ENCODE data around the gene RASEF. TPM values are rescaled to one million over a fixed set of nuclear protein-coding genes. Genes with fewer than 3 reads are reported as not detected.

Gene RASEF
- total RNA-seq, 2 donors from 2014 or later, result 36.4 to 125 TPM

- no peaks in the 10 kb centered on the region for H3K36me3 ChIP-seq
- TF ChIP-seq, protein P1, sequence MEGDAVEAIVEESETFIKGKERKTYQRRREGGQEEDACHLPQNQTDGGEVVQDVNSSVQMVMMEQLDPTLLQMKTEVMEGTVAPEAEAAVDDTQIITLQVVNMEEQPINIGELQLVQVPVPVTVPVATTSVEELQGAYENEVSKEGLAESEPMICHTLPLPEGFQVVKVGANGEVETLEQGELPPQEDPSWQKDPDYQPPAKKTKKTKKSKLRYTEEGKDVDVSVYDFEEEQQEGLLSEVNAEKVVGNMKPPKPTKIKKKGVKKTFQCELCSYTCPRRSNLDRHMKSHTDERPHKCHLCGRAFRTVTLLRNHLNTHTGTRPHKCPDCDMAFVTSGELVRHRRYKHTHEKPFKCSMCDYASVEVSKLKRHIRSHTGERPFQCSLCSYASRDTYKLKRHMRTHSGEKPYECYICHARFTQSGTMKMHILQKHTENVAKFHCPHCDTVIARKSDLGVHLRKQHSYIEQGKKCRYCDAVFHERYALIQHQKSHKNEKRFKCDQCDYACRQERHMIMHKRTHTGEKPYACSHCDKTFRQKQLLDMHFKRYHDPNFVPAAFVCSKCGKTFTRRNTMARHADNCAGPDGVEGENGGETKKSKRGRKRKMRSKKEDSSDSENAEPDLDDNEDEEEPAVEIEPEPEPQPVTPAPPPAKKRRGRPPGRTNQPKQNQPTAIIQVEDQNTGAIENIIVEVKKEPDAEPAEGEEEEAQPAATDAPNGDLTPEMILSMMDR (IDR thresholded peaks at IDR 0.05), result no peak
- TF ChIP-seq POLR2AphosphoS5 (IDR thresholded peaks at IDR 0.05) (no peak), POLR2A (IDR thresholded peaks at IDR 0.05) (no peak)
- H3K9me3 ChIP-seq, result no peaks in the 10 kb centered on the region
- no peak for DNase-seq (ENCODE audit: low spot score)
- H3K27ac ChIP-seq, result no peak overlapping the region
- WGBS, result 93% methylated on average over 9 of the region's 9 CpGs
- no peaks in the 10 kb centered on the region for H3K4me1 ChIP-seq (replicated peaks)
- no peaks in the 10 kb centered on the region for H3K27me3 ChIP-seq (replicated peaks; ENCODE audit: insufficient read depth)
- intact Hi-C loops (cut with DNase I), result no loop called here
- no peak overlapping the region for H3K4me3 ChIP-seq
Observed at GRCh38 chr9:82988488-82988887, 74.5 kb downstream of the RASEF start.

DNA sequence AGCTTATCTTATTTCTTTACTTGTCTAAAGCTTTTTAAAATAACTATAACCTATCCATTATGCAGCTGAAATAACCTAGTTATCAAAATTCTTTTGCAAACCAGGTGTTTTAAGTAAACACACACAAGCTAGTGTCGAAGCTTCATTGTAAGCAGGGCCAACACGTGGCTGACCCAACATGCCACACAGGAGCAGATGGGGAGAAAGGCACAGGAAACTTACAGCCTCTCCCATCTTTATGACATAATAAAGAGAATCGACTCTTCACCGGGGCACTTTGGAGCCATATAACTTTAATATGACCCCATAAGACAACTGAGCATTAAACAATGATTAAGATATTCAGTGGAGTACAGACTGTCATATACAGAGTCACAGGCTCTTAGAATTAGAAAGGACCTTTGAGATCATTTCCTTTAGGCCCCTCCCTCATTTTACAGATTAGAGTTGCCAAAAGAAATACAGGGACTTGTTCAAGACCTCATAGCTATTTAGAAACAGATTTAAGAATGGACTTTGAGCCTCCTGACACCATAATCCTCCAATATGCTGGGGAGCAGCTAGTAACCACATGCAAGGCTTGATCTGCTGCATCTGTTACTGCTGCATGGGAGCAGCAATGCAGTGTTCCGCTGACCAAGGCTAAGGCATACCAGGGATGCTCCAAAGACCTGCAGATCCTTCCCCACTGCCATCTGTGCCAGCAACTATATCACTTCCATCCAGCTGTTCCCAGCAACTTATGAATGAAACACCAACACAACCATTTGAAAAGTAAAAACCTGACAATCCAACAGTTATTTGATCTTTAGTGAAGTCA lies 75.4 kb downstream of the RASEF start:
- DNase-seq (ENCODE audit: low spot score), result no peak
- 55% methylated on average over 5 of the region's 5 CpGs for WGBS
- no peaks in the 10 kb centered on the region for H3K9me3 ChIP-seq
- H3K4me1 ChIP-seq (replicated peaks), result no peaks in the 10 kb centered on the region
- no peaks in the 10 kb centered on the region for H3K36me3 ChIP-seq
- H3K4me3 ChIP-seq, result no peak overlapping the region
- intact Hi-C loops (cut with DNase I), result no loop called here
- TF ChIP-seq POLR2AphosphoS5 (IDR thresholded peaks at IDR 0.05) (no peak), POLR2A (IDR thresholded peaks at IDR 0.05) (no peak)
- TF ChIP-seq, protein P1 (IDR thresholded peaks at IDR 0.05), result no peak
- no peak overlapping the region for H3K27ac ChIP-seq
- H3K27me3 ChIP-seq (replicated peaks; ENCODE audit: insufficient read depth), result no peaks in the 10 kb centered on the region

GRCh38 chr9:82981552-82981951 lies 81.4 kb downstream of the RASEF start:
- intact Hi-C loops (cut with DNase I), result no loop called here
- WGBS, result 95% methylated on average over 1 of the region's 1 CpG
- TF ChIP-seq, protein P1 (IDR thresholded peaks at IDR 0.05), result no peak
- TF ChIP-seq POLR2A (IDR thresholded peaks at IDR 0.05) (no peak), POLR2AphosphoS5 (IDR thresholded peaks at IDR 0.05) (no peak)

DNA sequence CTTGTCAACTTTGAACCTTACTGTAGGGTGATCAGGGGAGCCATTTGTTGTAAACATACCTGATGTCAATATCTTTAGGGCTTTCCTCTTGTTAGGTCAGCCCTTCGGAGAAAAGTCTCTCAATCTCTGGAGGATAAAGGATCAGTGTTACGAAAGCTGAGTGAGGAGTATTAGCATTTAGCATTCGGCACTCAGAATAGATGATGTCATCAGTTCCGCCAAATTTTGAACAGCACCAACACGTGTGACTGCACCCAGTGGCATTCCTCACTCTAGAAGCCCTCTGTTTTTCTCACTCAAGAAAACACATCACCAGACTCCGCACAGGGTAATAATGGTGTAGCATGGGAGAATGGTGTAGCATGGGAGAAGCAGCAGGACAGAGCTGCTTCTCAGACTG lies 87.8 kb downstream of the RASEF start:
- no peaks in the 10 kb centered on the region for H3K36me3 ChIP-seq
- H3K4me1 ChIP-seq (replicated peaks), result no peaks in the 10 kb centered on the region
- DNase-seq (ENCODE audit: low spot score), result no peak
- H3K9me3 ChIP-seq, result no peaks in the 10 kb centered on the region
- H3K4me3 ChIP-seq, result no peak overlapping the region
- intact Hi-C loops (cut with DNase I), result no loop called here
- no peak for TF ChIP-seq POLR2AphosphoS5 (IDR thresholded peaks at IDR 0.05)
- TF ChIP-seq, protein P1 (IDR thresholded peaks at IDR 0.05), result no peak
- no peak for TF ChIP-seq POLR2A (IDR thresholded peaks at IDR 0.05)
- H3K27me3 ChIP-seq (replicated peaks; ENCODE audit: insufficient read depth), result no peaks in the 10 kb centered on the region
- H3K27ac ChIP-seq, result no peak overlapping the region
- WGBS, result 83% methylated on average over 6 of the region's 6 CpGs

More at GRCh38 chr9:82981552-82981951, 81.4 kb downstream of the RASEF start:
- DNase-seq (ENCODE audit: low spot score), result no peak
- Histone ChIP-seq H3K27ac (no peak overlapping the region), H3K4me1 (replicated peaks) (no peaks in the 10 kb centered on the region), H3K36me3 (no peaks in the 10 kb centered on the region), H3K27me3 (replicated peaks; ENCODE audit: insufficient read depth) (no peaks in the 10 kb centered on the region), H3K9me3 (no peaks in the 10 kb centered on the region), H3K4me3 (no peak overlapping the region)

GRCh38 chr9:82972446-82972845 lies 90.5 kb downstream of the RASEF start:
- no peak for TF ChIP-seq POLR2A (IDR thresholded peaks at IDR 0.05)
- H3K27ac ChIP-seq, result no peak overlapping the region

More at GRCh38 chr9:82972446-82972845, 90.5 kb downstream of the RASEF start:
- Histone ChIP-seq H3K9me3 (no peaks in the 10 kb centered on the region), H3K27me3 (replicated peaks; ENCODE audit: insufficient read depth) (no peaks in the 10 kb centered on the region), H3K4me1 (replicated peaks) (no peaks in the 10 kb centered on the region), H3K4me3 (no peak overlapping the region), H3K36me3 (no peaks in the 10 kb centered on the region)
- DNase-seq (ENCODE audit: low spot score), result no peak
- intact Hi-C loops (cut with DNase I), result no loop called here
- 92% methylated on average over 3 of the region's 3 CpGs for WGBS

Data from prostate gland (tissue), 2 donors.